T-helper 1 cell (primary cell): ENCODE results near the gene RBM28.

Source experiments
- DNase-seq, 5 donors: peaks; one replicate each; pipeline ENCODE4 v3.0.0-alpha.2; 2012 to 2020

Gene RBM28

DNA sequence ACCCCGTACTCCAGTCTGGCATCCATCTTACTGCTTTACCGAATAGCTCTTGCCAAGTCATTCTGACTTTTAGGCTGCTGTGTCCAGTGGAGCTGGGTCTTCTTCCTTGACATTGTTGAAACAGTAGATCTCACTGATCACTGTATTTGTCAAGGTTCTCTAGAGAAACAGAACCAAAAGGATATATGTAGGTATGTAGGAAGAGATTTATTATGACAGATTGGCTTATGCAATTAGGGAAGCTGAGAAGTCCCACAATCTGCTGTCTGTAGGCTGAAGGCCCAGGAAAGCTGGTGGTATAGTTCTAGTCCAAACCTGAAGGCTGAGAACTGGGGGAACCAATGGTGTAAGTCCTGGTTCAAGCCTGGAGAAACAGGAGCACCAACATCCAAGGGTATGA is 29.9 kb upstream of the RBM28 start:
- no peak for DNase-seq

DNA sequence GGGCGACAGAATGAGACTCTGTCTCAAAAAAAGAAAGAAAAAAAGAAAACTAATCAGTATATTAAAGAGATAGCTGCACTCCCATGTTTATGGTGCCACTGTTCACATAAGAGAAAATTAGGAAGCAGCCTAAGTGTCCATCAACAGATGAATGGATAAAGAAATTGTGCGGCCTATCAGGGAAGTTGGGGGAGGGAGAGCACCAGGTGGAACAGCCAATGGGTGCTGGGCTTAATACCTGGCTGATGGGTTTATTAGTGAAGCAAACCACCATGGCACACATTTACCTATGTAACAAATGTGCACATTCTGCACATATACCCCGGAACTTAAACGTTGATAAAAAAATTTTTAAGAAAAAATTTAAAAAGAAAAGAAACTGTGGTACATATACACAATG is 26.8 kb upstream of the RBM28 start:
- no peak for DNase-seq

DNA sequence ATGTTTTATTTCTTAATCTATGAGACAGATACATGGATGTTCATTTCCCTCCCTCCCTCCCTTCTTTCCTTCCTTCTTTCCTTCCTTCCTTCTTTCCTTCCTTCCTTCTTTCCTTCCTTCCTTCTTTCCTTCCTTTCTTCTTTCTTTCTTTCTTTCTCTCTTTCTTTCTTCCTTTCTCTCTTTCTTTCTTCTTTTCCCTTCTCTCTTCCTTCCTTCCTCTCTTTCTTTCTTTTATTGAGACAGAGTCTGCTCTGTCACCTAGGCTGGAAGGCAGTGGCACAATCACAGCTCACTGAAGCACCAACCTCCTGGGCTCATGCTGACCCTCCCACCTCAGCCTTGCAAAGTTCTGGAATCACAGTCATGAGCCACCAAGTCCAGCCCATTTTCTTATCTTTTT is 23.3 kb upstream of the RBM28 start:
- DNase-seq = no peak

DNA sequence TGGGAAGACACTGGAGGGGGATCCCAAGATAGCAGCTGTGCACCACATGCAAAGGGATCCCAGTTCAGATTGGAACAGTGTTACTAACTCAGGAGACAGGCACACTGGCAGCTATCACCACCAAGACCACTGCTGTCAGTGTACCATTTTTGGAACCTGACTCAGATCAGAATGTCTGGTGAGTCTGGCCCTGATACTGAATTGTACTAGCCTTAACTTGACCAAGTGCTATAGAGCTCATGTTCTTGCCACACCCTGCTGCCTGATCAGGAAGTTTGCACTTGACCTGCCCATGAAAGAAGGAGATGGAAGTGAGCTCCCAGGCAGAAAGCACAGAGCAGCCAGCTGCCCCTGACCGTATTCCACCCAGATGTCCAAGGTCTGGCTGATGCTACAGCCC is 22.6 kb upstream of the RBM28 start:
- DNase-seq = no peak

DNA sequence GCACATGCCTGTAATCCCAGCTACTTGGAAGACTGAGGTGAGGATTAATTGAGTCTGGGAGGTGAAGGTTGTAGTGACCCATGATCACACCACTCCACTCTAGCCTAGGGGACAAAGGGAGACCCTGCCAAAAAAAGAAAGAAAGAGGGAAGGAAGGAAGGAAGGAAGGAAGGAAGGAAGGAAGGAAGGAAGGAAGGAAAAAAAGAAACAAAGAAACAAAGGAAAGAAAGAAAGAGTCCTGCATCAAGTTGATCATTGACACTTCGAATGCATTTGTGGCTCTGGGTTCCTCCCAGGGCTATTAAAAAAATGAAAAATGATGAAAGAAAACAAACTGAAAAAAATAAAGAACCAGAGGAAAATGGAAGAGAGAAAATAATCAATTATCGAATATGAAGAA is 21.7 kb upstream of the RBM28 start:
- DNase-seq = no peak

DNA sequence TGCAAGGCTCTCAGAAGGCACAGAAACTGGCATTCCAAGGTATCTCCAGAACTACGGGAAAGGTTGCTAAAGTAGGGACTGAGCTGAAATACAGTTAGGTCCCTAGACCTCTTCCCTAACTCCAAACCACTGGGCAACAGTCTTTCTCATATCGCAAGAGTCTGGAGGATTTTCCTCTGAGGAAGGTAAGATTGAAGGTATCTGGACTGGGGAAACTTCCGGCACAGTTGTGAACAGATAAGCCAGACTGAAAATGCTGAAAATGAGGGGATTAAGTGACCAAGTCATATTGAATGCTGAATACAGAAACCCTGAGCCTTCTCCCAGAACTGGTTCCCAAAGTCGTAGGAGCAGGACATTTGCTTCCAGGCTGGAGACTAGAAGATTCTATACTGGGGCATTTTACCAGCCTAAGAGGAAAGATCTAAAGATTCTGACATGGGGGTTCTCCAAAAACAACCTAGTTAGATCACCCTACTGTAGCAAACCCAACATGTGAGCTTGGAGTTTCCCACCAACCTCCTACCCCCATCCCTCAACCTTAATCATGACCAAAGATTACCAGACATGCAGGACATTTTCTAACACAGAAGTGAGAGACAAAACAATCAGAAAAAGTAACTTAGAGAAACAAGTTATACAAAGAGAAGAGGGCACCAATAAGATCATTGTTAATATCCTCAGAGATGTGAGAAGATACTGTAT is 20.6 kb upstream of the RBM28 start:
- DNase-seq = no peak

DNA sequence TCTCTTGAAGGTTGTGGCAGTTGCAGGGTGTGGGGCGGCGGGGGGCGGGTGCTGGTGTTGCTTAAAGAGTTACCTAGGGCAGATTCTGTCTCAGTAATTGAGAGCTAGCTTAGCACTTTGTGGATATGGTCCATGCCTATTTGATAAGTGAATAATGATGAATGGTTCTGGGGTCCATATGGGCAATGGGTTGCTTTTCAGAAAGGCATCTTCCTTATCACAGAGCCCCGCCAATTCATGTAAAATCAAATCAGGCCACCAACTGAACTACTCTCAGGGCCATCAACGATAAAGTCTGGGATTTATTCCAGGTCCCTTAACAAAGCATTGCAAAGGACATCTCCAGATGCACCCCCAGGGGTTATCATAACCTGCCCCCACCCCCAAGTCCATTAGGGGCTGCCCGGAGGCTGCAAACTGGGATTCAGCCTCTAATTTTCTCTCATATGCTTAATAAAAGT is 19.6 kb upstream of the RBM28 start:
- no peak for DNase-seq

DNA sequence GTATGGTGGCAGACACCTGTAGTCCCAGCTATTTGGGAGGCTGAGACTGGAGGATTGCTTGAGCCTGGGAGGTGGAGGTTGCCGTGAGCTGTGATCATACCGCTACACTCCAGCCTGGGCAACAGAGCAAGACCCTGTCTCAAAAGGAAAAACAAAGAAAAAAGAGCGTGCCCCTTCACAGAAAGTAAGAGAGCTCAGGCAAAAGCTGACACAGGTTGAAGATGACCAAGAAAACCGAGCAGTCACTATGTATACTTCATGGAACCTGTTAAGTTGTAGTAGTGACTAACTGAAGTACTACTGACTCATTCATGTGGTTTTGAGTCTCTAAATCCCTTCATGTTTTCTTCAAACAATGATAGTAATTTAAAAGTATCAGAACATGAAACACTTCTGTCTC is 19.0 kb upstream of the RBM28 start:
- no peak for DNase-seq

DNA sequence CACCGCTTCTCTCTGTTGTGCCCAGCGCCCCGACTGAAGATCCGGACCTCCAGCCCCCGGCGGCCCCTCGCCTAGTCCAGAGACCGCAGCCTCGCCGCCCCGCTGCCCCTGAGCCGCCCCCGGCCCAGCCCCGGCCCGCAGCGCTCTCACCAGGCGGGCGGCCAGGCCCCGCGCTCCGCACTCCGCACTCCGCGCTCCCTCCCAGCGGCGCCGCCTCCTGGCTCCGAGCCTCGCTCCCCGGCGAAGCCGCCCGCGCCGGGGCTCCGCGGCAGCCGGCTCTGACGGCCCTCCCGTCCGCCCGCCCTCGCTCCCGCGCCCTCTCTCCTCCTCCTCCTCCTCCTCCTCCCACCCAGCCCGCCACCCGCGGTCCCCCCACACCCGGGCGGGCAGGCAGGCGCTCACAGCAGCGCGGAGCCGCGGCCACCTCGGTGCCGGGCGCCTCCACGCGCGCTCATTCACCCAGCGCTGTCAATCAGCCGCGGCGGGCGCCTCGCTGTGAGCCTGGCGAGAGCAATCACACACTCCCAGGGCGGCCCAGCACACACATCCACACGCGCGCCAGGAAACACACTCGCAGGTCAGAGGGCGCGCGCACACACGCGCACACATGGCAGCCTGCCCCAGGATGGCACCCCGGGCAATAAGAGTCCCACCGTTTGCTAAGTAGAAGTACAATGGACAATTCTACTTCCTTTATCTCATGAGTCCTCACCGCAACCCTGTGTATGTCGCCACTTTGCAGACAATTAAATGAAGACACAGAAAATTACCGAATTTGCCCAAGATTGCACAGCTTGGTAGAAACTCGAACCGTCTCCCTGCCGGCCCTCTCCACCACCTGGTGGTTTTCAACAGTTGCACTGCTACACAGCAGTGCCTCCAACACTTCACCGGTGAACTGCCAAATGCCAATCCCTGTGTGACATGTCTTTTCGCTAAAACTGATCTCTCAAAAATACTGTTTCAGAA is 18.0 kb upstream of the RBM28 start, which contains the start of gene PRRT4:
TSS of gene PRRT4 (minus strand) at position 280 of the 969 bp plus-strand sequence.
- DNase-seq = peak in 3 of 5 donors; percentile 21 to 33 (median 27)

DNA sequence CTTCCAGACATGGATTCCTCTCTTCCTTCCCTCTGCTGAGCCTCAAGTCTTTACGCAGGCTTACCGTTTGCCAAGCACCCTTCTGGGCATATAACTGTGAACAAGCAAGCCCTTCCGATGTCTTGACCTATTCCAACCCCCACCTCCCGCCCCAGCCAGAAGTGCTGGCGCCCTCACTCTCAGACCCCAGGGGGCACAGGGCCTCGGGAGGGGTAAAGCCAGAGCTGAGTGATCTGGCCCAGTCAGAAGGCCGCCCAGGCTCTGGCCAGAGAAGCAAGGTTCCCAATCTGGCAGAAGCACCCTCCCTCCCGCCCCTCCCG is 16.6 kb upstream of the RBM28 start:
- no peak for DNase-seq

DNA sequence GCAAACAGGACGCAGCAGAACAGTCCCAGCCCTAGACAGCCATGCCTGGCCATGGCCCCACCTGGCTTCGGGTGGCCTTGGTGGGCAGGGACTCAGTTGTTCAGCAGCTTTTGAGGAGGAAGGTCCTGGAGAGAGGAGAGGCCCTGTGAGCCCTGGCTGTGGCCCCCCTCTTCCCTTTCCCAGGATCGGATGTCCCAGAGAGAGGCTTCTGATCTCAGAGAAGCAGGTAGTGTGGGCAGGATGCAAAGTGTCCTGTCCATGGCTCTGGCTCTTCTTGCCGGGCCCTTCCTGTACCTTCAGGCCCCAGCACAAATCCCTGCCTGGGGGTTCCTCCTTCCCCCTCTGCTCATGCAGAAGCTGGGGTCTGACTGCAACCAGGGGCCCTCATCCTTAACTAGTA is 16.2 kb upstream of the RBM28 start:
- no peak for DNase-seq

DNA sequence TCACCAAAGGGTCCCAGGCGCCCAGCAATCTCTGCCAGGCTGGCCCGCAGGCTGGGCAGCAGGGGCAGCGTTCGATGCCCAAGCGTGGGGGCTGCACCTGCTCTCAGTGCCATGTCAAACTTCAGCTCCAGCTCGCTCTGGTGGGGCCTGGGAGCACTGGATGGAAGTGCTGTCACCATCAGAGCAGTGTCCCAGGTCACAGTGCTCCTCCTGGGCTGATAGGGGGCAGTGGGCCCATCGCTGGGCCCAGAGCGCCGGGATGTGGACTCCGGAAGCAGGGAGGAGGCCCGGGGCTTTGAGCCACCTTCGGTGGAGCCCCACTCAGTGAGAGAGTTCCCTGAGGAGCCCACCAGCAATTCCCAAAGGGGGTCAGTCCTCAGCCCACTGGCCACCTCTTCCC is 15.6 kb upstream of the RBM28 start:
- no peak for DNase-seq

DNA sequence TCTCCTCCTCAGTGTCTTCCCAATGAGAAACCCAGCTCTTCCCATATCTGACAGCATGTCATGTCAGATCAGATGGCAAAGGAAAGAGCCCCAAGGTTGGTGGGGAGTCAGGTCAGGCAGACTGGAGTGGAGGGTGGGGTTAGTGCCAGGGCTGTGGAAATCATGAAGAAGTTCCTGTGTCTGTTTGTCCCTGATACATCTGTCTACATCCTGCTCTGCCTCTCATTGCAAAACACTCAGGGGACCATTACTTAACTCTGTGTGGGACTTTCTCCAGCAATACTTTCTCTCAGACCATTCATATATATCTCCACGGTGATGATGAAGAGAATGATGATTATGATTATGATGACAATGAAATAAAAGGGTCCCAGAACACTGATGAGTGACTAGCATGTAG is 14.5 kb upstream of the RBM28 start:
- no peak for DNase-seq

DNA sequence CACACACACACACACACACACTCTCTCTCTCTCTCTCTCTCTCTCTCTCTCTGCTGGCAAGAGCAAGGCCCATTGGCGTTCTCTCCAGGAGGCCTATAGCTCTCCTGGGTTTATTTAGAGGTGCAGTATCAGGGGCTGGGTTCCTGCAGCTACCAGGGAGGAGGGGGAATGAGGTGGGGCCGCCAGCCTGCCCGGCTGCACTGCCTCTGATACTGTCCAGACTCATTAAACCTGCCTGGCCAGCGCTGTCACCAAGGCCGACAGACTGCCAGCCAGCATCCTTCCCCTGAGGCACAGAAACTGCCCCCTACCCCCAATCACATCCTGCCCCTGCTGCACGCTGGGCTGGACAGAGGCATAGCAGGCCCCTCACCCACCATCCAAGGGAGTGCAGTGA is 13.5 kb upstream of the RBM28 start:
- no peak for DNase-seq

DNA sequence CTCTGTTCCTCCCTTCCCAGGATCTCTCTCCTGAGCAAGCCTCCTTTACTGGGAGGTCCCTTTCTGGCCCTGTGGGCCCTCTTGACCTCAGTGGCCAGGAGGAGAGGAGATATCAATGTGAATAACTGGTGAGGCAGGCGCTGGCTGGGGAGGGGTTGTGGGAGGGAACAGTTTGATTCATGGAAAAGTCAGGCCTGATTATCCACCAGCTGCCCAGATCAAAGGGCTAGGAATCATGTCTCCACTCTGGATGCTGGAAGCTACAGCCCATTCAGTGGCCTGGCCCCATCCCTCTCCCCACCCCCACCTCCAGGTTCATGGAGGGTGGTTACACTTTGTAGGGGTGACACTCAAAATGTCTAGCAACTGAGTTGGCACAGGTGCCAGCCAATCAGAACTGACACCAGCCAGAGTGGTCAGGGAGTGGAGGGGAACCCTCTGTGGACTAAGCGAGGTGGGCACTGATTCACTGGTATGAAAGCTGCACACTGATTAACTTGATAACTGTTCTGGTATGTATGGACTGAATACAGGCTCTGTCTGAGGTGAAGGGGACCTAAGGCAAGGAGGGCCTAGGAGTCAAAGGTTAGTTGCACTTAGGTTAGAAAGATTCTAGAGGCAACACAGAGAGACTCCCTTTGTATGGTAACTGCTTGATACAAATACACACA is 13.0 kb upstream of the RBM28 start:
- no peak for DNase-seq

DNA sequence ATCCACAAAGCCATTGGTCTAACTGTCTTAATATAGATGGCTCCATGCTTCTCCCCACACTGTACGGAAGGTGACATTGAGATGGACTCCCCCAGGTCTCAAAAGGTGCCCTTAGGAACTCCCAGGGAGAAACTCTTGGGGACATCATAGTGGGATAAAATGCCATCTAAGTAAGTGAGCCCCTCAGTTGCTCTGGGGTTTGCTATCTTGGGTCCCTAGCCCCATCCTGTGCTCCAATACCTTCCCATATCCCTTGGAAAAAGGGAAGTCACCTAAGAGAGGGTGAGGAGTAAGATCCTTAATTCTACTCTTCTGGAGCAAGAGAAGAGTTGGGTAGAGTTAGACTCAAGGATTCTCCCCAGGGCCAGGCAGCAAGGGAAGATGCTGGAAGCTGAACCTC is 9.9 kb upstream of the RBM28 start:
- no peak for DNase-seq

DNA sequence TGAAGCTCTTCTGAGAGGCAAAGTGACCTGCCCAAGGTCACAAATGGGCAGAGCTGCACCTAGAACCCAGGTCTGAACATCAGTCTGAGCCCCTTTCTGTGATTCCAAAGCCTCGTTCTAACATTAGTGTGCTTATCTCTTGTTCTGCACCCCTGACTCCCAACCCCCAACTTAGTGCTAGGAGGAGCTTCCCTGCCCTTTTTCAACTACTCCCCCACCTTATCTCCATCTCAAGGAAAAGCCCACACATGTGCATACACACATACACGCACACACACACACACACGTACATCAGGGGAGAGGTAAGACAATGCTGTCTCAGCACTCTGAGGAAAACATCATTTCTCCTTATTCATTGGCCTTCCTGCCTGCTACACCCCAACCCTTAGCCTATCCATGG is 9.5 kb upstream of the RBM28 start:
- DNase-seq = no peak

DNA sequence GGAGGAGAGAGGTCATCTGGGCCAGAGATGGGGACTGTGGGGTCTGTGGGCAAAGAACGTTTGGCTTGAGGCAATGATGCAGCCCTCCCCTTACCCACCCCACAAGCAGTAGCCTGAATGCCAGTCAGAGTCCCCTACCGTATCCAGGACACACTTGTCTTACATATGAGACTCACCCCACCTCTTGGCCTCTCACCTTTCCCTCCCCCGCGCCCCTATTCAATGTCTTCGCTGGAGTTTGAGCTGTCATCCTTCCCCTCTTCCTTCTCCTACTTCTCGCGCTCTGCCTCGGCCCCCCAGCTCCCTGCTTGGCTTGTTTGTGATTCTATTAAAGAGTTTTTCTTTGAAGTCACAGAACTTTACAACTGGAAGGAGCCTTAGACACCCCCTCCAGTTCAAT is 8.9 kb upstream of the RBM28 start:
- DNase-seq = no peak

DNA sequence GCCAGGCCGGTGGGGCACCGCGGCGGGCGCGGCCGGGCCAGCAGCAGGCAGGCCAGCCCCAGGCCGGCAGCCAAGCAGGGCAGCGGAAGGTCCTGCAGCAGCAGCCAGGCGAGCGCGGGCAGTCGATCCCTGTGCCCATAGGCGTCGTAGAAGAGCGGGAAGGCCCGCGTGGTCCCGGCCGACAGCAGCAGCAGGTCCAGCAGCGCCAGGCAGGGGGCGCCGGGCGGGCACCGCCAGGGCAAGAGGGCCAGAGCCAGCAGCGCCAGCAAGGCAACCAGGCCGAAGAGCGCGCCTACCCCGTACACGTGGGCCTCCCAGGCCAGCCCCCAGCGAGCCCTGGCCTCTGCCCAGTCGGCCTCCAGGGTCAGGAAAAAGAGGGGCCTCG is 8.4 kb upstream of the RBM28 start:
- no peak for DNase-seq

DNA sequence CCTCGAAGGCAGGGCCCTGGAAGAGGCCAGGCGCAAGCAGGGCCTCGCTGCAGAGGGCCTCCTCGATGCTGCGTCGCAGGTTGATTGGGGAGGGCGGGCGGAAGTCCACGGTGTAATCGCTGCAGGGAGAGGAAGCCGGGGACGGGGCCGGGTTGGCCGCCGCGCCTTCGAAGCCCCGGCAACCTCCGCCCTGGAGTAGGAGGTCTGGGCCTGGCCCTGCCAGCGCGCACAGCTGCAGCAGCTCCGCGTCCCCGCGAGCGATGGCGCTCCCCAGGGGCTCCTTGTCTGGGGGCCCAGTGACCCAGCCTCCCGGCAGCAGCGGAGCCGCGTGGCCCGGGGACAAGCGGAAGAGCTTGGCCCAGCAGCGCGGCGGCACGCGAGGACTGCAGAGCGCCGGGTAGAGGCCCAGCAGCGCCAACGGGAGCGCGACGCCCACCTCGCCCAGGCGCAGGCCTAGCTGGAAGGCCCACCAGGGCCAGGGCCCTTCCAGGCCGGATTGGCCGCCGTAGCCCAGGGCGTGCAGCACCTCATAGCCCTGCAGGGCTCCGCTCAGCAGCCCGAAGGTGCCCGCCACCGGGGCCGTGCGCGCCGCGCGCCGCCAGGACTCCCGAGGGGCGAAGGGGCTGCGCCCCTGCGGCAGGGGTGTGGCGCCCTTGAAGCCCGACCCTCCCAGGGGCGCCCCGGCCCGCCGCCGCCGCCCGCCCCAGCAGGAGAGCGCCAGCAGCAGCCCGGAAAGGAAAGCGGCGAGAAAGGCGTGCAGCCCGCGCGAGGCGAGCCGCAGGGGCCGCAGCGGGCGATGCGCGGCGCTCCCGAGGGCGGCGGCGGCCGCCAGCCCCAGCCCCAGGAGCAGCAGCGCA is 7.8 kb upstream of the RBM28 start:
- no peak for DNase-seq

DNA sequence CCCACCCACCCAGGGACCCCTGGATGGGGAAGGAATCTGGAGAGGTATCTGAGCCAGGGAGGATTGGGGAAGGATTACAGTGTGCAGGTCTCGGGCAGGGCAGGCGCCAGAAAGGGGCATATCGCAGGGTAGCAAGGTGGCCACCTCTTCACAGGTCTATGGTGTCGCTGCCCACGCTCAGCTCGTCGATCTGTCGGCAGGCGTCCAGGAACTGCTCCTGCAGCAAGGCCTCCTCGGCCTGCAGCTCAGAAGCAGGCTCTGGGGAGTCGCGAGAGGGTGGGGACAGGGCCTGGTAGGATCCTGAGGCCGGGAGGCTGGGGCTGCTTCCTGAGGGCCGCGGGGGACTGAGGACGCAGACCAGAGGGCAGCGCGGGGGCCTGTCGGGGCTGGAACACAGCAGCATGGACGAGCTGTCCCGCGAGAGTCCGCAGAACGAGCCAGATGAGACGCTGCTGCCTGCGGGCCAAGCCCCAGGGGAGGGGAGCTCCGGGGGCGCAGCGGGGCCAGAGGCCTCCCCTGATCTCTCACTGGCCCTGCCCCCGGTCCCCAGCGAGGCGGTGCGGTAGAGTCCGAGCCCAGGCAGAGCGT is 7.1 kb upstream of the RBM28 start:
- DNase-seq = no peak

DNA sequence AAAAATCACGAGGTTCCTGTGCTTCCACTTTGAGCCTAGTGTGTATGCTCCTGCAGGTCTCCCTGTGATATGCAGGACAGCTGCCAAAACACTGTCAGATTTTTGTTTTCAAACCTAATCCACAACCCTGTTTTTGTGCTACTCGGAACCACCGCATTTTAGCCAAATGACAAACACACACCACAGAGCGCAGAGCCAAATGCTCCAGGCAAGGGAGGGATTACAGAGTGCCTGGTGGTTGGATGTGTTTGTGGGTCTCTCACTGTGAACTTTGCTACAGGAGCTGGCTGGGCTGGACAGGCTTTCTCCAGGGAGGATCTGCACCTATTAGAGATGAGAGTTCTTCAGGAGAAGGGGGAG is 5.7 kb upstream of the RBM28 start:
- no peak for DNase-seq
